GM18499 (cell line): Measurements from ENCODE around the gene SCN4A.
"Not testable (repeated sequence)": the region's sequence is repeated elsewhere in the genome, so short reads cannot be mapped to it uniquely, and the experiment has no call there.

Experiments used
- ATAC-seq: cut with Tn5 transposase; IDR thresholded peaks from one replicate; pipeline ENCODE4 v1.9.1; 2021; ENCODE audit warnings: moderate number of reproducible peaks; ENCODE audit not compliant: insufficient read depth, unreplicated experiment

SCN4A gene

DNA sequence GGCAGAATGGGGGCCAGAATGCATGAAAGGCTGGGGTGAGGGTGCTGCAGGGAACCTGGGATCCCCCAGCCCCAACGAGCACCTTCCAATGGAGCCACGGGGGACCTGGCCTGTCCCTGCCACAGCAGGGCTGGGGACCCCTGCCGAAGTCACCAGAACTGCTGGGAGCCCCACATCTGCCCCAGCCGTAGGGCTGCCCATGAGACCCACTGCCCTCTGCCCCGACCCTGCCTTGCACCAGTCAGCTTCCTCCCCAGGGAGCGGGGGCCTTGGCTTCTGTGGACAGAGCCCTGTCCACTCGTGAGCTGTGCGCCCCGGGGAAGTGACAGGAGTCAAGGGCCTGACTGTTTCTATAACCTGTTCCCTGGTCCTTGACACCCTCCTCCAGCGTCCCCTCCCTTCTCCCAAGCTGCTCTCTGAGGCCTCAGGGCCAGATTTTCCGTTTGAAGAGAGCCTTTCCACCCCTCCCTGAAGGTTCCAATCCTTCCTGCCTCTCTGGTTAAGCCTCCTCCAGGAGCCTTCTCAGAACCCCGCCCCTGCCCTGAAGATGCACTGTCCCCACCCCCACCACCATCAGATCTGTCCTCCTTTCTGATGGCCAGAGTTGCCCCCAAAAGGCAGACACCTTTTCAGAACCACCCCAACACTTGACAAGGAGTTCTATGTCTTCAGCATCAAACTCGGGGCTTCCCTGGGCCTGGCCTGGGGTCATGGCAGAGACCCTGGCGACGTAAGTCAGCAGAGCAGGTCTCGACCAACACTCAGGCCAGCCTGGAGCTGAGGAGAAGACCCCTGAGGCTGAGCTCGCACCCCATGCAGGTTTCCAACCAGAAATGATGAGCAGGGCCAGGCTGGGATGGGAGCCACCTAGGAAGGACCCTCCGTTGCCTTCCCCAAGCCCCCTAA lies 14.8 kb upstream of the SCN4A start:
- no peak for ATAC-seq

DNA sequence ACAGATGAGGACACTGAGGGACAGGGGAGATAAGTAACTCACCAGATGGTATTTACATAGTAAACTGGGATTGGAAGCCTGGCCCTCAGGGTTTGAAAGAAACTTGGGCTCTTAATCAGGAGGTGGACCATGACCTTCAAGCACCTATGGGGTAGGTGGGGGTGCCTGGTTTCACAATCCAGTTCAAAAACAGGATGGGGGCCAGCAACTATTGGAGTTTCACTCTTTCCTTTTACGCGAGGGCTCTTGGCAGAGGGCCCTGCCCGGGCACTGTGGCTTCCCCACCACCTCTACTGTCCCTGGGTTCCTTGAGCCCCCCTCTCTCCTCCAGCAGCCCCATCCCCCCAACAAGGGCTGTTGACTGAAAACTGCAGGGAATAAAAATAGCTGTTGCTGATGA lies 14.1 kb upstream of the SCN4A start:
- no peak for ATAC-seq

DNA sequence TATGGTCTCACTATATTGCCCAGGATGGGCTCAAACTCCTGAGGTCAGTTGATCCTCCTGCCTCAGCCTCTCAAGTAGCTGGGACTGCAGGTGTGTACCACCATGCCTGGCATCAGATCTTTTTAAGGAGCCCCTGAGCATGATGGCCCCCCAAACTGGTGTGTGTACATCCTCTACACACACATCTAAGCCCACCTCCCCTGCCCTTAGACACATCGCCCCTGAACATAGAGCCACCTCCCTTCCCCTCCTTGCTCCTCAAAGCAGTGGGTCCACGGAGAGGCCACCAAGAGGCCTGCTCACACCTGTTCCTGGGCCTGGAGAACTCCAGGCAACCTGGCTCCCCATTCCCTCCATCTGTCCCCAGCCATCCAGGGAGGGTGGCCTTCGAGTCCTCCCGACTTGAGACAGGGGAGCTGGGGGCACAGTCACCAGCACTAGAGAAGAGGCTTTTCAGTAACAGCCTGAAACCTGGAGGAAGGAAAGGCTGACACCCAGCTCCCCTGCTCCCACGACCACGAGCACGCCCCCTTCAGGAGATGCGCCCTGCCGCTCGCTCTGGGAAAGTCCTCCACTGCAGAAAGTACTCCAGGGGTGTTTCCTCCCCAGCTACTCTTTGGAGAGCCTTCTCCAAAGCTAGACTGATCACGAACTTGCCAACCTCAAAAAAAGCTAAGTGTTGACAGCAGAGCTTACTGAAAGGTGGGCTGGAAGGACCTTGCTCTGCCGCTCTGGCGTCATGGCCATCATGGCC lies 12.8 kb upstream of the SCN4A start:
- no peak for ATAC-seq

GRCh38 chr17:63984651-63985386 lies 12.1 kb upstream of the SCN4A start:
- ATAC-seq, result no peak

- no peak for ATAC-seq
Measured at GRCh38 chr17:63984236-63984635, 11.5 kb upstream of the SCN4A start.

- ATAC-seq, result no peak
Measured at GRCh38 chr17:63983320-63983719, 10.6 kb upstream of the SCN4A start.

- ATAC-seq, result not testable (repeated sequence)
Measured at GRCh38 chr17:63982641-63983040, 9.9 kb upstream of the SCN4A start.

DNA sequence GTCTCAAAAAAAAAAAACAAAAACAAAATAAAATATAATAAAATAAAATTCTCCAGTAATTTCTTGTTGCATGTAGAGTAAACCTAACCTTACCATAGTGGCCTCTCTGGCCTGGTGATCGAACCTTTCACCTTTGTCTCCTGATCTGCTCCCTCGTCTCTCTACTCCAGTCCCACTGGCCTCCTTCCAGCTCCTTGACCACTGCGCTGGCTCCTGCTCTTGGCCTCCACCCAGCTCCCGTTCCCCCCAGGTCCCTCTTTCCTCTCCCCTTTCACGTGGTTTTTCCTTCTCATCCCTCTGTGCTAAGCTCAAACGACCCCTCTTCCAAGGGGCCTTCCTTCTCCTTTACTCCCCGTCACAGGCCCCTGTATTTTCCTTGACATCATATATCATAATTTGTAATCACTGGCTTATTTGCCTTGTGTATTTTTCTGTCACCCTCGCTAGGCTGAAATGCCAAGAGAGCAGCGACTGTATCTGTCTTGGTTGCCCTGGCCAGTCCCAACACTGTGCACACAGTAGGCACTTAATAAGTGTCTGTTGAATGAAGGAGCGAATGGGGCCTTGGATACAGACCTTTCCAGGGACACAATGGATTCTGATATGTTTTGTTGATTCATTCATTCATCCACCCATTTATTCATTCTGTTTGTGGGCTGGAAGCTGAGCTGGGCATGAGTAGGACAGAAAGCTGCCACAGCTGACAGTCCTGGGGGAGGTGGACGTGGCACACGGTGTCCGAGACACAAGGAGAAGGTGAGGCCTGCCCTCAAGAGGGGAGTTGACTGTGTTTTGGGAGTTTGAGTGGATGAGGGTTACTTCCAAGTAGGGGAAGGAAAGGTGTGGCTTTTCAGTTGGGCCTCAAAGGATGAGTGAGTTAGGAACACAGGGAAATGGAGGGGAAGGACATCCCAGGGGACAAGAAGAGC lies 5.8 kb upstream of the SCN4A start:
- no peak for ATAC-seq

DNA sequence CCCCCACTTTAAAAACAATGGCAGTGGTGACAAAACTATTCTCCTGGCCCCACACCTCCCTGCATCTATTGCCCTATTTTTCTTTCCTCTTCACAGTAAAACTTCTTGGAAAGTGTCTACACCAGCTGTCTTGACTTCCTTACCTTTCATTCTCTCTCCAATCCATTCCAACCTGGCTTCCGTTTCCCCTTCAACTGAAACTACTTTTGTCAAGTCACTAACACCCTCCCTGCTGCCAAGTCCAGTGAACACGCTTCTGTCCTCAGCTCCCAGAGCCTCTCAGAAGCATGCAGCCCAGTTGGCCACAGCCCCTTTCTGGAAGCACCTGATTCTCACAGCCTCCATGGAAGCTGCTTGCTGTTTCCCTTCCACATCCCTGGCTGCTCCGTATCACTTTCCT lies 4.0 kb upstream of the SCN4A start:
- no peak for ATAC-seq

GRCh38 chr17:63975541-63976092 lies 2.9 kb upstream of the SCN4A start:
- no peak for ATAC-seq

GRCh38 chr17:63974594-63975192 lies 2.0 kb upstream of the SCN4A start:
- ATAC-seq, result no peak

- no peak for ATAC-seq
Measured at GRCh38 chr17:63973930-63974593, 1.3 kb upstream of the SCN4A start.

GRCh38 chr17:63973247-63973646 lies 529 bp upstream of the SCN4A start:
- ATAC-seq, result no peak

- ATAC-seq, result no peak
Measured at GRCh38 chr17:63969278-63969677, 3.4 kb downstream of the SCN4A start.

- no peak for ATAC-seq
Measured at GRCh38 chr17:63967953-63968352, 4.8 kb downstream of the SCN4A start.

GRCh38 chr17:63966646-63967264 lies 6.0 kb downstream of the SCN4A start:
- no peak for ATAC-seq

- no peak for ATAC-seq
Measured at GRCh38 chr17:63963123-63963522, 9.6 kb downstream of the SCN4A start.

GRCh38 chr17:63962298-63962744 lies 10.4 kb downstream of the SCN4A start:
- ATAC-seq, result no peak
